ENCODE data around the gene LRBA. TPM values are rescaled to one million over a fixed set of nuclear protein-coding genes. Genes with fewer than 3 reads are reported as not detected.

The LRBA gene
- total and polyA plus RNA-seq, 2 of the 4 experiments (the other 2 are of a cell fraction), result 10.2 to 51.6 TPM

- ChIA-PET CTCF (interaction anchor here (0.8 kb wide), 1 partner anchor 33 kb away, joined by 3 read pairs; no protein-coding TSS in a partner anchor), POLR2A (ENCODE audit: unreplicated experiment) (no interaction called here)
- no peak overlapping the region for H2BK20ac ChIP-seq (ENCODE audit: low read depth, low read length)
- no peak overlapping the region for H4K8ac ChIP-seq (ENCODE audit: low read depth in 2 of 2, low read length in 2 of 2)
- no peak overlapping the region for H3K4ac ChIP-seq (ENCODE audit: low read depth, low read length)
- dilution Hi-C loops (cut with HindIII; ENCODE audit: low sequenced_read_pairs, unreplicated experiment), result no loop called here
- no peak overlapping the region for H3K56ac ChIP-seq (ENCODE audit: extremely low read depth, insufficient read depth, low read length)
- H3K27ac ChIP-seq (ENCODE audit: insufficient read depth, low read length), result no peak overlapping the region
- H3K14ac ChIP-seq (replicated peaks; ENCODE audit: low read depth, low read length), result no peak overlapping the region
- H3K18ac ChIP-seq (ENCODE audit: low read depth, low read length), result no peak overlapping the region
- no peak overlapping the region for H4K5ac ChIP-seq (ENCODE audit: low read depth, low read length)
- H3K23ac ChIP-seq (ENCODE audit: low read depth, low read length), result no peak overlapping the region
- H2AK5ac ChIP-seq (ENCODE audit: low read depth, low read length), result no peak overlapping the region
- no CpG with 5 or more reads among the region's 11 CpGs for WGBS, 2 experiments (ENCODE audit: extremely low coverage in 2 of 2, insufficient read length in 1 of 2)
- H4K91ac ChIP-seq (ENCODE audit: insufficient read depth, low read depth, low read length), result no peak overlapping the region
- no TSS peak for BruUV-seq (replicated peaks)
- intact Hi-C loops (cut with micrococcal nuclease), result no loop called here
- TF ChIP-seq BHLHE40 (IDR thresholded peaks at IDR 0.05; ENCODE audit: low read depth, low read length) (no peak), RAD21 (IDR thresholded peaks at IDR 0.05; ENCODE audit: low read length) (no peak), SMC3 (IDR thresholded peaks at IDR 0.05; ENCODE audit: low read depth, low read length) (no peak), NFE2L2 (IDR thresholded peaks at IDR 0.05; ENCODE audit: low read depth, low read length) (no peak), CHD1 (IDR thresholded peaks at IDR 0.05; ENCODE audit: low read depth, low read length) (no peak), RCOR1 (IDR thresholded peaks at IDR 0.05; ENCODE audit: insufficient replicate concordance, low read length) (no peak), POLR2A (IDR thresholded peaks at IDR 0.05; ENCODE audit: low read depth, low read length) (no peak), FOS (IDR thresholded peaks at IDR 0.05; ENCODE audit: low read depth, low read length) (no peak), MAZ (IDR thresholded peaks at IDR 0.05; ENCODE audit: borderline replicate concordance, low read depth, low read length) (no peak), CEBPB (IDR thresholded peaks at IDR 0.05; ENCODE audit: low read depth, low read length) (no peak)
- TF ChIP-seq, protein P1, sequence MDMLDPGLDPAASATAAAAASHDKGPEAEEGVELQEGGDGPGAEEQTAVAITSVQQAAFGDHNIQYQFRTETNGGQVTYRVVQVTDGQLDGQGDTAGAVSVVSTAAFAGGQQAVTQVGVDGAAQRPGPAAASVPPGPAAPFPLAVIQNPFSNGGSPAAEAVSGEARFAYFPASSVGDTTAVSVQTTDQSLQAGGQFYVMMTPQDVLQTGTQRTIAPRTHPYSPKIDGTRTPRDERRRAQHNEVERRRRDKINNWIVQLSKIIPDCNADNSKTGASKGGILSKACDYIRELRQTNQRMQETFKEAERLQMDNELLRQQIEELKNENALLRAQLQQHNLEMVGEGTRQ (IDR thresholded peaks at IDR 0.05; ENCODE audit: low read depth, low read length), result no peak
- TF ChIP-seq, protein P2, sequence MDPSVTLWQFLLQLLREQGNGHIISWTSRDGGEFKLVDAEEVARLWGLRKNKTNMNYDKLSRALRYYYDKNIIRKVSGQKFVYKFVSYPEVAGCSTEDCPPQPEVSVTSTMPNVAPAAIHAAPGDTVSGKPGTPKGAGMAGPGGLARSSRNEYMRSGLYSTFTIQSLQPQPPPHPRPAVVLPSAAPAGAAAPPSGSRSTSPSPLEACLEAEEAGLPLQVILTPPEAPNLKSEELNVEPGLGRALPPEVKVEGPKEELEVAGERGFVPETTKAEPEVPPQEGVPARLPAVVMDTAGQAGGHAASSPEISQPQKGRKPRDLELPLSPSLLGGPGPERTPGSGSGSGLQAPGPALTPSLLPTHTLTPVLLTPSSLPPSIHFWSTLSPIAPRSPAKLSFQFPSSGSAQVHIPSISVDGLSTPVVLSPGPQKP (IDR thresholded peaks at IDR 0.05; ENCODE audit: borderline replicate concordance, low read depth, low read length), result no peak
- TF ChIP-seq, protein P3, sequence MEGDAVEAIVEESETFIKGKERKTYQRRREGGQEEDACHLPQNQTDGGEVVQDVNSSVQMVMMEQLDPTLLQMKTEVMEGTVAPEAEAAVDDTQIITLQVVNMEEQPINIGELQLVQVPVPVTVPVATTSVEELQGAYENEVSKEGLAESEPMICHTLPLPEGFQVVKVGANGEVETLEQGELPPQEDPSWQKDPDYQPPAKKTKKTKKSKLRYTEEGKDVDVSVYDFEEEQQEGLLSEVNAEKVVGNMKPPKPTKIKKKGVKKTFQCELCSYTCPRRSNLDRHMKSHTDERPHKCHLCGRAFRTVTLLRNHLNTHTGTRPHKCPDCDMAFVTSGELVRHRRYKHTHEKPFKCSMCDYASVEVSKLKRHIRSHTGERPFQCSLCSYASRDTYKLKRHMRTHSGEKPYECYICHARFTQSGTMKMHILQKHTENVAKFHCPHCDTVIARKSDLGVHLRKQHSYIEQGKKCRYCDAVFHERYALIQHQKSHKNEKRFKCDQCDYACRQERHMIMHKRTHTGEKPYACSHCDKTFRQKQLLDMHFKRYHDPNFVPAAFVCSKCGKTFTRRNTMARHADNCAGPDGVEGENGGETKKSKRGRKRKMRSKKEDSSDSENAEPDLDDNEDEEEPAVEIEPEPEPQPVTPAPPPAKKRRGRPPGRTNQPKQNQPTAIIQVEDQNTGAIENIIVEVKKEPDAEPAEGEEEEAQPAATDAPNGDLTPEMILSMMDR (conservative IDR thresholded peaks at IDR 0.05; ENCODE audit: low read depth, low read length), result no peak
- H2AFZ ChIP-seq (replicated peaks; ENCODE audit: low read length, poor library complexity), result no peak overlapping the region
- H3K4me1 ChIP-seq (ENCODE audit: control insufficient read depth, insufficient read depth, low read length), result no peaks in the 10 kb centered on the region
- no peak overlapping the region for H3K4me3 ChIP-seq (ENCODE audit: insufficient read depth, low read depth, low read length)
- no peak overlapping the region for H2BK5ac ChIP-seq (ENCODE audit: low read depth, low read length, poor library complexity, severe bottlenecking)
- H3K9ac ChIP-seq (ENCODE audit: low read depth, low read length), result no peak overlapping the region
- peaks cover 0 to 4% of the 10 kb centered on the region in 2 experiments; a peak in 1 of 4 replicates for H3K79me1 ChIP-seq (ENCODE audit: low read depth in 1 of 2, low read length in 2 of 2)
- no peaks in the 10 kb centered on the region for H3K27me3 ChIP-seq (ENCODE audit: control insufficient read depth, insufficient read depth, low read length)
- in situ Hi-C loops (cut with MboI; ENCODE audit: low sequenced_read_pairs), result no loop called here
- no peak for ATAC-seq (ENCODE audit: low read depth)
- no peak overlapping the region for H2AK9ac ChIP-seq (replicated peaks; ENCODE audit: low read depth, low read length, poor library complexity)
- no peak for DNase-seq
- H4K20me1 ChIP-seq (ENCODE audit: insufficient read depth, low read length), result no peaks in the 10 kb centered on the region
- H3K4me2 ChIP-seq (ENCODE audit: low read depth, low read length), result no peak overlapping the region
- no peak overlapping the region for H2BK15ac ChIP-seq (ENCODE audit: low read depth, low read length)
- no peak overlapping the region for H2BK120ac ChIP-seq (ENCODE audit: low read depth, low read length)
- H3K9me1 ChIP-seq (ENCODE audit: insufficient read depth, low read length), result no peaks in the 10 kb centered on the region
- H3K9me3 ChIP-seq (ENCODE audit: control insufficient read depth, insufficient read depth, low read length), result no peaks in the 10 kb centered on the region
- no peaks in the 10 kb centered on the region for H3K36me3 ChIP-seq (ENCODE audit: control insufficient read depth, insufficient read depth, low read length)
These were observed 38.5 kb downstream of the LRBA start for GRCh38 chr4:150976478-150977118.
